SH-SY5Y (cell line): Measurements from ENCODE around the gene PZP.

Experiments used
- GATA2 ChIP-seq: IDR thresholded peaks from 2 replicates; pipeline ENCODE4 v1.6.1; 2011; ENCODE audit warnings: mild to moderate bottlenecking, low read depth, low read length
- GATA3 ChIP-seq: IDR thresholded peaks from 2 replicates; pipeline ENCODE4 v1.6.1; 2011; ENCODE audit warnings: low read depth, mild to moderate bottlenecking, low read length, moderate library complexity

Gene PZP

DNA sequence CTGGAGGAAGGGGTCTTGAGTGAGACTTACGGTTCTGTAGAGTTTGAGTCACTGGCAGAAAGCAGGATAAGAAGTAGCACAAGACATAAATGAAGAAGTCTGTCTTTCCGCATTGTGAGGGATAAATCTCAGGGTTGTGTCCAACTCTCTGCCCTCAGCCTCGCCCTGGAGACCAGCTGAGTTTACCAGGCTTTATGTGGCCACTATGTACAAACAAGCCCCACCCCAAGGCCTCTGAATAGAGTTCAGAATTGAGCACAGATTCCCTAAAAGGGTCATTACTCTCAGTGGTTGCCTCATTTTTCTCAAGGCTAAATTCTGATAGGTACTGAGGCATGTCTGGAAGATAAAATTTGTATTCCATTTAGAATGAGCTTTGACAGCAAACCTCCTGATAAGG lies at the start of gene PZP:
Gene PZP, minus strand, starts transcription at position 167 of the 400 bp plus-strand sequence. Its CDS starts 54 bp downstream, at position 113.
- TF ChIP-seq GATA2 (no peak), GATA3 (no peak)

- TF ChIP-seq GATA3, result no peak
- TF ChIP-seq GATA2, result no peak
Measured at GRCh38 chr12:9256758-9257405, 48.7 kb upstream of the PZP start.

DNA sequence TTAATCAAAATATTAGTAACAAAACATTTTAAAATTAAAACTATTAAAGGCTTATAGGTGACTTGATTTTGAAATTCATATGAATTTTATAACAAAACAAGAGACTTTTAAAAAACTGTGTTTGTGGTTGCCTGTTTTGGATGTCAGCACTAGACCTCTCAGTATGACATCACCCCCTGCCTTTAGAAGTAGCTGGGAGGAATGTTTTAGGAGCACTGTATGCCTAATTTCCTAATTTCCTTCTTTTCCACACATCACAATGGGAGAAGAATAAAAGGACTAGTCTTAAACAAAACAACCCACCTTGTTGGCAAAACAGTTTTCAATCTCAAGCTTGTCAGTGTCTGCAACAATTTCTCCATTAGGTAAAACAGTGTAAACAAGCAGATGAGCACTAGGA lies 48.1 kb upstream of the PZP start:
- TF ChIP-seq GATA2 (no peak), GATA3 (no peak)

- TF ChIP-seq GATA3 (peak; percentile 87), GATA2 (peak; percentile 62; the same call in 1 of the 2 replicates)
Measured at GRCh38 chr12:9255837-9256236, 47.6 kb upstream of the PZP start.

DNA sequence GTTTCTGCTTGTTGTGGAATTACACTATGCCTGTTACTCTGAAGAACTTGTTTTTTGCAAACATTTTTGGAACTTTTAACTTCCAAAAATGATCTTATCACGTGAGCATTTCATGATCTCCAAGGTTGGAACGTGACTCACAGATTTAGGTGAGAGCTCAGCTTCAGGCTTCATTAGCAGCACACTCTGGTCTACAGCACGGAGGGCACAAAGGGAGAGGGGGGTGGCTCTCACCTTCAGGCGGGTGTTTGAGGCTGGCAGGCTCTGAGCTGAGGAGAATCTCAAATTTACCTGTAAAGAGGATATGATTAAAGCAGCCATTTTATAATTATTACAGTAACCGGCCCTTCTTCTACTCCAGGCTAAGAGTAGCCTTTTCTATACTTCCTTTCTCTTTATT lies 45.3 kb upstream of the PZP start:
- TF ChIP-seq GATA2 (no peak), GATA3 (no peak)

- no peak for TF ChIP-seq GATA2
- TF ChIP-seq GATA3, result no peak
Measured at GRCh38 chr12:9252256-9252655, 44.1 kb upstream of the PZP start.

GRCh38 chr12:9248435-9248834 lies 40.2 kb upstream of the PZP start:
- no peak for TF ChIP-seq GATA3
- no peak for TF ChIP-seq GATA2

DNA sequence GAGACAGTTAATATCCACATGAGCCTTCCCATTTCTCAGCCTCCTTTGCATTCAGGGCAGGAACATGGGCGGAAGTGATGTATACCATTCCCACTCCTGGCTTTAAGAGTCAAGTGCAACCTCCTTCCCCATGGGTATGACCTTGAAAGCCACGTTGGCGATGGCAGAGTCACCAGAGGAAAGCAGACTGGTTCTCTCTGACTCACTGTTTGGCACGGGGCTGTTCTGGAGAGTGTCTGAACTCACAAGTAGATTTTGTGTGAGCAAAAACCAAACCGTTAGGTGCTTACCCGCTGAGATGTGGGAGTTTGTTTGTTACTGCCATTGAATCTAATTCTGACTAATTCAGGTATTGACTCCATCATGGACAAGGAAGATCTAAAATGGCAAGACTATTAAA lies 36.7 kb upstream of the PZP start:
- no peak for TF ChIP-seq GATA2
- TF ChIP-seq GATA3, result no peak

DNA sequence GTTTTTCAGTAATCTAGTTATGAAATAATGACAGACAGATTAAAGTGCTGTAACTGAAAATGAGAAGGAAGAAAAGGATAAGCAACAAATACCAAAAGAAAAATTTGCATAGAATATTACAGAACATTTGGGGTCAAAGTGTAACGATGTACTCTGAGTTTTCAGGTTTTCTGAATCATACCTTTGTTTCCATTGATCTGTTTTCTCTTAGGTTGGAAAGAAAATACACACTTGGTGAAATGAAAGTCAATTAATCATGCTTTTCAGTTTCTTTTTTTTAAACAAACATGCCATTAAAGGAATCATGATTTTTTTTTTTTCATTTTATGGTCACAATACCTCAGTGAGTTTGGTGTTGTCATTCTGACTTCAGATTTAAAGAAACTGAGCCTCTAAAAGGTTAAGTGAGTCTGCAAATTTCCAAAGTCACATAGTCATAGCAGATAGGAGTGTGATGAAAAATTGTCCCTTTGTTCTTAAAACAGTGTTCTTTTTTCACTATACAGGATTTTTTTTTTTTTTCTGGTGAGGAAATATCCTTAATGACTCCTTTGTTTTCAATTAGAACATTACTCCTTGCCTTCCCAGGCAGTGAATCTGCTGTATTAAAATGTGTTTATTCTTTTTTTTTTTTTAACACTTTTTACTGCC lies 35.9 kb upstream of the PZP start:
- TF ChIP-seq GATA2 (no peak), GATA3 (no peak)

- no peak for TF ChIP-seq GATA2
- no peak for TF ChIP-seq GATA3
Measured at GRCh38 chr12:9241301-9241700, 33.1 kb upstream of the PZP start.

GRCh38 chr12:9240776-9241175 lies 32.6 kb upstream of the PZP start:
- TF ChIP-seq GATA3 (no peak), GATA2 (no peak)

DNA sequence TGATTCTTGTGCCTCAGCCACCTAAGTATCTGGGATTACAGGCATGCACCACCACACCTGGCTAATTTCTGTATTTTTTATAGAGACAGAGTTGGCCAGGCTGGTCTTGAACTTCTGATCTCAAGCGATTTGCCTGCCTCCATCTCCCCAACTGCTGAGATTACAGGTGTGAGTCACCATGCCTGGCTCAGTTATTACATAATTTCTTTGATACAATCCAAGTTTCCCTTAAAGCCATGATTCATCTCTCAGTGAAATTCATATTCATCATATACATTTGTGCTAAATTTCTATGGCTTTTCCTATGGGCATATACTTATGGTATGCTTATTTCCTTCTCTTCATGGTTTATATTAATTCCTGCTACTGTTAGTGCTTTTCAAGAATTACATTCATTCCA lies 29.1 kb upstream of the PZP start:
- TF ChIP-seq GATA2 (no peak), GATA3 (no peak)

DNA sequence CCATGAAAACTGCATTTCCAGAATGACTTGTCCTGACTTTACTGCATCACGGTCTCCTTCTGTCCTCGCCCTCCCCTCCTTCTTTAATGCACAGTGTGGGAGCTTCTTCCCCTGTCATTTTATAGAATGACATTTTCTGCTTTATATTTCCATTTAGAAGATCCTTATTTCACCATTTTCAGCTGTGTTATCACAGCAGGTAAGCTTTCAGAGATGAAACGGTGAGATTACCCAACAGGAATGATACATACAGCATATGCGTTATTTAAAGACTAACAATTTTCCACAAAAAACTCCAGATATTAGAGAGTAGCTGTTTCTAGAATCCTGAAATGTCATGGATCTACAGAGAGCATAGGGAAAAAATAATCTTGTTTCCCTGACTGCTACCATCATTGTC lies 27.3 kb upstream of the PZP start:
- TF ChIP-seq GATA3 (no peak), GATA2 (no peak)

- TF ChIP-seq GATA3 (no peak), GATA2 (no peak)
Measured at GRCh38 chr12:9227950-9228349, 19.8 kb upstream of the PZP start.

DNA sequence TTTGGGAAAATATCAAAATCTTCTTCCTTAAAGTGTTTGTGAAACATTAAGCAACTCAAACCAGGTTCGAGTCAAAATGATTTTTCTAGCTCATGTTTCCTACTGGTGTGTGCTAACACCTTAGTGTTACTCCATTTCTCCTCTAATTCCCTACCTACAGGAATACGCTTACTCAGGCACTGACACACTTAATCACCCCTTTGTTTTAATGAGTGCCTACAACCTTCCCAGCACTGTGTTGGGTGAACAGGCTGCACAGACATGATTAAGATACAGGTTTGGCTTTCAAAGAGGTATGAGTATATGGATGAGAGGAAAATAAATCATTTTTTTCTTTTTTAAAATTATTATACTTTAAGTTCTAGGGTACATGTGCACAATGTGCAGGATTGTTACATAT lies 15.6 kb upstream of the PZP start:
- TF ChIP-seq GATA2 (no peak), GATA3 (no peak)

GRCh38 chr12:9221483-9221882 lies 13.3 kb upstream of the PZP start:
- TF ChIP-seq GATA3 (no peak), GATA2 (no peak)

- TF ChIP-seq GATA3 (no peak), GATA2 (no peak)
Measured at GRCh38 chr12:9214534-9214933, 6.3 kb upstream of the PZP start.
